GM19193 (cell line): ENCODE results near the gene ARL5B.

Experiments used
- POLR2A ChIP-seq: IDR thresholded peaks from 4 replicates; pipeline ENCODE4 v1.6.1; 2011; ENCODE audit not compliant: insufficient read depth, insufficient read length; ENCODE audit errors: extremely low read depth

The ARL5B gene, protein sequence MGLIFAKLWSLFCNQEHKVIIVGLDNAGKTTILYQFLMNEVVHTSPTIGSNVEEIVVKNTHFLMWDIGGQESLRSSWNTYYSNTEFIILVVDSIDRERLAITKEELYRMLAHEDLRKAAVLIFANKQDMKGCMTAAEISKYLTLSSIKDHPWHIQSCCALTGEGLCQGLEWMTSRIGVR

GRCh38 chr10:18659125-18659818, at the start of gene ARL5B:
Gene ARL5B, plus strand, starts transcription at chr10:18659431. Its CDS starts 207 bp downstream, at chr10:18659638.
- peak; percentile 93 for TF ChIP-seq POLR2A

- TF ChIP-seq POLR2A, result no peak
Measured at GRCh38 chr10:18610517-18610916, 48.7 kb upstream of the ARL5B start.

DNA sequence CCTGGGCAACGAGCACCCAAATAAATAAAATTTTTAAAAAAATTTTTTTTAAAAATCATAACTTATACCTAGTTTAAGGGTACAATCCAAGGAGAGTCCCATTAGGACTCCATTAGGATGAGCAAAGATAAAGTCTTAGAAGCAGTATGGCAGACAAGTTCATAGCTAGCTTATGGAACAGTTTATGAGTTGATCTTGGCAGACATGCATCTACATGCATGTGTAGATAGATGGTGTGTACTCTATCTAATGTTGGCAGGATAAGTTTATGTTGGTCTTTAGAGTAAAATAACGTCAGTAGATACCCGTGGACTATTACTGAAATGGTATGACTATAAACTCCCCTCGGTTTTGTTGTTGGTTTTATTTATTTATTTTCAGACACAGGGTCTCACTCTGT, 48.1 kb upstream of the ARL5B start:
- TF ChIP-seq POLR2A, result no peak

- no peak for TF ChIP-seq POLR2A
Measured at GRCh38 chr10:18615618-18616017, 43.6 kb upstream of the ARL5B start.

DNA sequence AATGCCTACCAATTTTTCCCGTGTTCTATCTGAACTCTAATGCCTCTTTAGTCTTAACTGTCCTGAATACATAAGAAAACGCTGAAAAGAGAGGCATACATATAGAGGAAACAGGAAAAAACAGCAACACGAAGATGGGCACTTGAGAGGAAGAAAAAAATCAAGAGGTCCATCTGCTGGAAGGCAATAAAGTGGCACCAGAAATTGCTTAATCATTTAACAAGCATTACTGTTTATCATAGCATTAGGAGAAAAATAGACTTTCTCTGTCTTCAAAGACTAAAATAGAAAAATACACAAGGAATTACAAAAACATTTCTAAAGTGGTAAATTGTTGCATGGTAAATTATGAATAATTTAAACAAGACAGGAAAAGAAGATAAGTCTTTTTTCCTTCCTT, 42.9 kb upstream of the ARL5B start:
- no peak for TF ChIP-seq POLR2A

- no peak for TF ChIP-seq POLR2A
Measured at GRCh38 chr10:18619016-18619415, 40.2 kb upstream of the ARL5B start.

DNA sequence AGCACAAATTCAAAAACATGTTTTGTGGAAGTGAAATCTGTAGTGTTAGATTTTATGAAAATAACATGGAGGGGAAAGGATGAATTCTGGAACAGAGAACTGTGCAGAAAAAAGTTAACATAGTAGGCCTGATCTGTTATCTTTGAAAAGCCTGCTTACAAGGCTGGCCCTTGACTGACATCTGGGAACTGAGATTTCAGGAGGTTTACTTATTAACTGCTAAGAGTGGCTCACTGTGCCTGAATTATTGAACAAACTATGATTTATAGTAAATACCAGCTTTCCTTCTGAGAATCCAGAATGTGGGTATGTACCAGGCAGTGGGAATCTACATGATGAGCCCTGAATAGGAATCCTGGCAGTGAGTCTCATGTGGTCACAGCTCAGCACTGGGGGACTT, 38.4 kb upstream of the ARL5B start:
- no peak for TF ChIP-seq POLR2A

DNA sequence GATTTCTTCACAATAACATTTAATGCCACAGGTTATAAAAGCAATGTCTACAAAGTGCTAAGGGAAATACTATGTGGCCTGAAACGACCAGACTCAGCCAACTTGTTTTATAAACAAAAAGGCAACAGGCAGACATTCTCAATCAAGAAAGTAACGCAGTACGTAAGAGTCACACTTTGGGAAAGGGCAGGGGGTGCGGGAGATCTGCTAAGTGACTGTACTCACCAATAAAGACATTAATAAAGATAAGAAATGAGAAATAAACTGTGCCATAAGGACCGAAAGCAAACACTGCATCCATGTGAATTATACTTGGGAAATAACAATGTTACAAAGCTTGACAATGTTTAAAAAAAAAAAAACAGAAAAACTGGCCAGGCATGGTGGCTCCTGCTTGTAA, 33.3 kb upstream of the ARL5B start:
- TF ChIP-seq POLR2A, result no peak

- TF ChIP-seq POLR2A, result peak; percentile 41
Measured at GRCh38 chr10:18627452-18628018, 31.7 kb upstream of the ARL5B start.

DNA sequence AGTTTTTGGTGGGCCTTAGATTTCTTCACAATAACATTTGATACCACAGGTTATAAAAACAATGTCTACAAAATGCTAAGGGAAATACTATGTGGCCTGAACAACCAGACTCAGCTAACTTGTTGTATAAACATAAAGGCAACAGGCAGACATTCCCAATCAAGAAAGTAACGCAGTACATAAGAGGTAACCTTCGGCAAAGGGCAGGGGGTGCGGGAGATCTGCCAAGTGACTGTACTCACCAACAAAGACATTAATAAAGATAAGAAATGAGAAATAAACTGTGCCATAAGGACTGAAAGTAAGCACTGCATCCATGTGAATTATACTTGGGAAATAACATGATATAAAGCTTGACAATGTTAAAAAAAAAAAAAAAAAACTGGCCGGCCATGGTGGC, 23.2 kb upstream of the ARL5B start:
- TF ChIP-seq POLR2A, result no peak

DNA sequence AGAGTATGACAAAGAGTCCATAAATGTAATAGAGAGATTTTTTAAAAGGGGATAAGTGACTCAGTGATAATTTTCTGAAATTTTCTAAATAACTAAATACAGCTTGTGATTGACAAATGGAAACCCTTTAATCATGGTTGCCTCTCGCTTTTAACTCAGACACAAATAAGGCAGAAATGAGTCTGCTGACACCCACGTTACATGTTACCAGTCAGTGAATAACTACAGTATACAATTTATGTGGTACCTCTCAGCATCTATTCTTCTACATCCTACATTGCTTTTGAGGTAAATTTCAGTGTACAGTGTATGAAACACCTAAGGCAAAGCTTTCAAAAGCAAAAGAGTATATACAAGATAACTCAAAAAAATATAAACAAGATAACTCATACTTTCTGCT, 12.1 kb upstream of the ARL5B start:
- TF ChIP-seq POLR2A, result no peak

- TF ChIP-seq POLR2A, result no peak
Measured at GRCh38 chr10:18647945-18648344, 11.3 kb upstream of the ARL5B start.

GRCh38 chr10:18649364-18649959, 9.8 kb upstream of the ARL5B start:
- no peak for TF ChIP-seq POLR2A

DNA sequence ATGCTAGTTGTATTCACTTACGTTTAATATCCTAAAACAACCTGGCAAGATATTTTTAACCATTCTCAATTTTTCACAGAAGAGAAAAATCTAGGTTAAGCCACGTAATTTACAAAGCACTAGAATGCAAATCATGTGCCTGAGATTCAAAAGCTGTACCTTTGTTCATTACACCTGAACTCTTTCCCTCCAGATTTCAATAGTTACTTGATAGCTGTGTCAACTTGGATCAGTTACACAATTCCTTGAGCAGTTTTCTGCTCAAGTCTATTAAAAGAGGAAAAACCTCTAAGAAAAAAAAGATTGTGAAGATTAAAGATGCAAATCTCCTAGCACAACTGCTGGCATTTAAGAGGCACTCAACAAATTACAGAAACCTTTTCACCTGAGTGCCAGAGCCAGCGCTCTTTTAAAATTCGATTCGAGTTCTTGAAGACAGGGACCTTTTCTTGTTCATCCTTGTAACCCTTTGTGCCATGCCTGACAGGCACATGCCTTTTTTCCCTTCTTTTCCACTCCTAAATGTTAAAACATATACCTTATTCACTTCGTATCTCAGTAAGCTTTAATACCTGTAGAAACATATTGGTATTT, 8.7 kb upstream of the ARL5B start:
- no peak for TF ChIP-seq POLR2A

GRCh38 chr10:18651324-18652007, 7.8 kb upstream of the ARL5B start, which contains the start of gene NSUN6:
Gene NSUN6, minus strand, starts transcription at chr10:18651587. Its CDS starts 384 bp downstream, at chr10:18651203.
- TF ChIP-seq POLR2A, result peak; percentile 74
